MM.1S (cell line): ENCODE data around the gene GJB2.

Source experiments
- DNase-seq: peaks from one replicate; pipeline ENCODE4 v3.0.0-alpha.2; 2015
- H2AFZ ChIP-seq: fragments of 300-600 bp; sonication (generic); 2 replicates; pipeline ENCODE4 v1.6.0; 2016; ENCODE audit warnings: antibody characterized with exemption, low read length
- H3F3A ChIP-seq: fragments of 300-600 bp; sonication (generic); 2 replicates; pipeline ENCODE4 v1.6.1; 2016; ENCODE audit warnings: mild to moderate bottlenecking, antibody characterized with exemption, low read length, moderate library complexity, mixed read lengths; ENCODE audit not compliant: insufficient read depth
- H3K27ac ChIP-seq: fragments of 300-600 bp; sonication (generic); 2 replicates; pipeline ENCODE4 v1.5.1; 2016; ENCODE audit warnings: mild to moderate bottlenecking, low read length
- H3K27me3 ChIP-seq: fragments of 300-600 bp; sonication (generic); replicated peaks from 2 replicates; pipeline ENCODE4 v1.6.0; 2016; ENCODE audit warnings: low read length; ENCODE audit not compliant: insufficient read depth
- H3K36me3 ChIP-seq: fragments of 300-600 bp; sonication (generic); replicated peaks from 2 replicates; pipeline ENCODE4 v1.6.1; 2016; ENCODE audit warnings: mild to moderate bottlenecking, low read length, mixed read lengths; ENCODE audit not compliant: insufficient read depth
- H3K4me1 ChIP-seq: fragments of 300-600 bp; sonication (generic); 2 replicates; pipeline ENCODE4 v1.6.1; 2016; ENCODE audit warnings: low read length, mixed read lengths
- H3K4me2 ChIP-seq: fragments of 300-600 bp; sonication (generic); 2 replicates; pipeline ENCODE4 v1.6.0; 2016; ENCODE audit warnings: low read depth, low read length
- H3K4me3 ChIP-seq: fragments of 300-600 bp; sonication (generic); 2 replicates; pipeline ENCODE4 v1.5.1; 2016; ENCODE audit warnings: low read length, mixed read lengths
- H3K79me2 ChIP-seq: fragments of 300-600 bp; sonication (generic); 2 replicates; pipeline ENCODE4 v1.6.1; 2016; ENCODE audit warnings: mixed run types, low read length, mixed read lengths
- H3K9ac ChIP-seq: fragments of 300-600 bp; sonication (generic); 2 replicates; pipeline ENCODE4 v1.6.1; 2016; ENCODE audit warnings: low read length, mixed read lengths
- H3K9me2 ChIP-seq: fragments of 300-600 bp; sonication (generic); replicated peaks from 2 replicates; pipeline ENCODE4 v1.6.1; 2016; ENCODE audit warnings: mild to moderate bottlenecking, low read length, mixed read lengths; ENCODE audit not compliant: insufficient read depth
- H3K9me3 ChIP-seq: fragments of 300-600 bp; sonication (generic); replicated peaks from 2 replicates; pipeline ENCODE4 v1.6.1; 2016; ENCODE audit warnings: mild to moderate bottlenecking, low read length, mixed read lengths; ENCODE audit not compliant: insufficient read depth
- H4K20me1 ChIP-seq: fragments of 300-600 bp; sonication (generic); 2 replicates; pipeline ENCODE4 v1.6.1; 2016; ENCODE audit warnings: mild to moderate bottlenecking, low read length, moderate library complexity, mixed read lengths; ENCODE audit not compliant: insufficient read depth
- EZH2 ChIP-seq: fragments of 300-600 bp; sonication (generic); optimal IDR thresholded peaks from 2 replicates; pipeline ENCODE3; 2017; ENCODE audit warnings: low read depth, mild to moderate bottlenecking, antibody characterized with exemption, low read length, mixed read lengths
- EZH2phosphoT487 ChIP-seq: fragments of 300-600 bp; sonication (generic); IDR thresholded peaks from 2 replicates; pipeline ENCODE4 v1.6.1; 2018; ENCODE audit warnings: antibody characterized with exemption, low read length
- TF ChIP-seq, protein P1 (sequence below): fragments of 300-600 bp; sonication (generic); IDR thresholded peaks from 2 replicates; pipeline ENCODE4 v1.5.1; 2016; ENCODE audit warnings: antibody characterized with exemption, low read length, mixed read lengths

The GJB2 gene

GRCh38 chr13:20206698-20207235, 14.0 kb upstream of the GJB2 start:
- H3K27me3 ChIP-seq, result no peaks in the 10 kb centered on the region
- no peaks in the 10 kb centered on the region for H3K36me3 ChIP-seq
- H3K4me1 ChIP-seq, result no peaks in the 10 kb centered on the region
- no peak overlapping the region for H3K4me3 ChIP-seq
- no peaks in the 10 kb centered on the region for H3K9me3 ChIP-seq
- H3F3A ChIP-seq, result no peaks in the 10 kb centered on the region
- H2AFZ ChIP-seq, result no peak overlapping the region
- no peak overlapping the region for H3K4me2 ChIP-seq
- no peaks in the 10 kb centered on the region for H3K79me2 ChIP-seq
- H3K9me2 ChIP-seq, result no peaks in the 10 kb centered on the region
- H3K27ac ChIP-seq, result no peak overlapping the region
- no peaks in the 10 kb centered on the region for H4K20me1 ChIP-seq
- H3K9ac ChIP-seq, result no peak overlapping the region
- DNase-seq, result no peak
- TF ChIP-seq EZH2 (no peak), EZH2phosphoT487 (no peak)
- TF ChIP-seq, protein P1, sequence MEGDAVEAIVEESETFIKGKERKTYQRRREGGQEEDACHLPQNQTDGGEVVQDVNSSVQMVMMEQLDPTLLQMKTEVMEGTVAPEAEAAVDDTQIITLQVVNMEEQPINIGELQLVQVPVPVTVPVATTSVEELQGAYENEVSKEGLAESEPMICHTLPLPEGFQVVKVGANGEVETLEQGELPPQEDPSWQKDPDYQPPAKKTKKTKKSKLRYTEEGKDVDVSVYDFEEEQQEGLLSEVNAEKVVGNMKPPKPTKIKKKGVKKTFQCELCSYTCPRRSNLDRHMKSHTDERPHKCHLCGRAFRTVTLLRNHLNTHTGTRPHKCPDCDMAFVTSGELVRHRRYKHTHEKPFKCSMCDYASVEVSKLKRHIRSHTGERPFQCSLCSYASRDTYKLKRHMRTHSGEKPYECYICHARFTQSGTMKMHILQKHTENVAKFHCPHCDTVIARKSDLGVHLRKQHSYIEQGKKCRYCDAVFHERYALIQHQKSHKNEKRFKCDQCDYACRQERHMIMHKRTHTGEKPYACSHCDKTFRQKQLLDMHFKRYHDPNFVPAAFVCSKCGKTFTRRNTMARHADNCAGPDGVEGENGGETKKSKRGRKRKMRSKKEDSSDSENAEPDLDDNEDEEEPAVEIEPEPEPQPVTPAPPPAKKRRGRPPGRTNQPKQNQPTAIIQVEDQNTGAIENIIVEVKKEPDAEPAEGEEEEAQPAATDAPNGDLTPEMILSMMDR, result no peak

DNA sequence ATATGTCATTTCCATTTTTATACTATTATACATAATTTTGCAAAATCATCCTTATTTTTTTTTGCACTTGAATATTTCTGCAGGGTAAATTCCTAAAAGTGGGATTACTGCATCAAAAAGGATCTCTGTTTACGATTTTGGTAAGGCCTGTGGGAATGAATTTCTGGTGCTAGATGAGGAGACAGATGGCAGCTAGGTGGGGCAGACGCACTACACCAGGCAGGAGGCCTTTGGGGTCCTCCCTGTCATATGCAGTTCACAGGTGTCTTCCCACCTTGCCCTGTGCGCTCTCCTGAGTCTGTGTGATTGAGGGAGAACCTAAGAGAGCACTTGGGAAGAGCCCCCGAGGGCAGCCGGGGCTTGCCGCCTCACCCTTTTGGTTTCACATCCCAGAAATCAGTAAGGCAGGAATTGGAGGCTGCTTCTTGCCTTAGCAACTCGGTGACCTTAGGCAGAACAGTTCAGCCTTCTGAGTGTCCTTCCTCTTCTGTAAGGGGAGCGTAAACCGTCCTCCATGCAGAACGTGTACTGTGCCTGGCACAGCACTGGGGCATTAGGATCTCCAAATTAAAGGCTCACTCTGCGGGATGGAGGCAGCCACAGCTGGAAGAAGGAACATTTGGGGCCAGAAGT, 13.4 kb upstream of the GJB2 start:
- H3K27me3 ChIP-seq, result no peaks in the 10 kb centered on the region
- no peaks in the 10 kb centered on the region for H3K4me1 ChIP-seq
- no peak overlapping the region for H3K27ac ChIP-seq
- TF ChIP-seq EZH2phosphoT487, result no peak
- no peak for TF ChIP-seq EZH2
- TF ChIP-seq, protein P1, result no peak
- H3K9ac ChIP-seq, result no peak overlapping the region
- H3K36me3 ChIP-seq, result no peaks in the 10 kb centered on the region
- H3K4me3 ChIP-seq, result no peak overlapping the region
- H3K9me2 ChIP-seq, result no peaks in the 10 kb centered on the region
- H2AFZ ChIP-seq, result no peak overlapping the region
- no peaks in the 10 kb centered on the region for H4K20me1 ChIP-seq
- H3K79me2 ChIP-seq, result no peaks in the 10 kb centered on the region
- no peak overlapping the region for H3K4me2 ChIP-seq
- DNase-seq, result no peak
- no peaks in the 10 kb centered on the region for H3K9me3 ChIP-seq
- H3F3A ChIP-seq, result no peaks in the 10 kb centered on the region

DNA sequence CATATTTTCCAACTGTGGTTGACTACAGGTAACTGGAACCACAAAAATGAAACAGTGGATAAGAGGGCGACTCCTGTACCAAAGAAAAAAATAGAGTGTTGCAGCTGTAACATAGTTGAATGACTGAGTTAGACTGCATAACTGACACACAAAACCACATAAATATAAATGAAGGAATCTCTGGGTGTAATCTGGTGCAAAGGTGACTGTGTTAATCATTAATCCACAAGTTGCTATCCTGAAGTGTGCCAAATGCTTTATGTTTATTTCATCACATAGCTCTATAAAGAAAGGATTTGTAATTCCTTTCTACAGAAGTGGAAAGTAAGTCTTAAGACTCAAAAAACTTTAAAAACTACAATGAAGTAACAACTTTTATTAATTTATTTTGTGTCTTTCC, 6.0 kb upstream of the GJB2 start:
- no peaks in the 10 kb centered on the region for H3K9me2 ChIP-seq
- no peaks in the 10 kb centered on the region for H3K36me3 ChIP-seq
- H3K9ac ChIP-seq, result no peak overlapping the region
- no peak for DNase-seq
- H3F3A ChIP-seq, result no peaks in the 10 kb centered on the region
- no peaks in the 10 kb centered on the region for H4K20me1 ChIP-seq
- TF ChIP-seq, protein P1, result no peak
- TF ChIP-seq EZH2phosphoT487 (no peak), EZH2 (no peak)
- no peaks in the 10 kb centered on the region for H3K79me2 ChIP-seq
- no peak overlapping the region for H3K4me3 ChIP-seq
- H2AFZ ChIP-seq, result no peak overlapping the region
- no peak overlapping the region for H3K4me2 ChIP-seq
- H3K27ac ChIP-seq, result no peak overlapping the region
- no peaks in the 10 kb centered on the region; the same call in 1 of the 2 replicates for H3K27me3 ChIP-seq
- no peaks in the 10 kb centered on the region for H3K9me3 ChIP-seq
- H3K4me1 ChIP-seq, result no peaks in the 10 kb centered on the region
